Neural cell (in vitro differentiated cells): Measurements from ENCODE around the gene PLPP3. TPM values are rescaled to one million over a fixed set of nuclear protein-coding genes. Genes with fewer than 3 reads are reported as not detected.

ENCODE experiments used
- H2AFZ ChIP-seq: fragments of 200-600, 300-800 bp; sonication (generic), shearing (Covaris generic); 2 replicates; pipeline ENCODE4 v1.6.0; 2014; ENCODE audit warnings: low read depth, mild to moderate bottlenecking, antibody characterized with exemption, low read length, moderate library complexity
- H3F3A ChIP-seq: fragments of 200-600 bp; shearing (Covaris generic); 2 replicates; pipeline ENCODE4 v1.6.1; 2016; ENCODE audit warnings: mild to moderate bottlenecking, moderate library complexity, mixed read lengths, antibody characterized with exemption, low read length; ENCODE audit not compliant: insufficient read depth, poor library complexity, severe bottlenecking
- H3K27ac ChIP-seq: fragments of 200-600, 300-800 bp; sonication (generic), shearing (Covaris generic); 2 replicates; pipeline ENCODE4 v1.5.1; 2014; ENCODE audit warnings: mild to moderate bottlenecking, low read length, moderate library complexity
- H3K27me3 ChIP-seq: fragments of 300-800, 200-600 bp; sonication (generic), shearing (Covaris generic); 2 replicates; pipeline ENCODE4 v1.6.0; 2014; ENCODE audit warnings: mild to moderate bottlenecking, low read depth, low read length, moderate library complexity; ENCODE audit not compliant: insufficient read depth
- H3K36me3 ChIP-seq: fragments of 300-800, 200-600 bp; sonication (generic), shearing (Covaris generic); 2 replicates; pipeline ENCODE4 v1.5.1; 2014; ENCODE audit warnings: mild to moderate bottlenecking, antibody characterized with exemption, low read length, moderate library complexity; ENCODE audit not compliant: insufficient read depth
- H3K4me2 ChIP-seq: fragments of 300-800, 200-600 bp; sonication (generic), shearing (Covaris generic); 2 replicates; pipeline ENCODE4 v1.6.0; 2014; ENCODE audit warnings: mild to moderate bottlenecking, low read length
- H3K4me3 ChIP-seq: fragments of 300-800, 200-600 bp; sonication (generic), shearing (Covaris generic); 2 replicates; pipeline ENCODE4 v1.5.1; 2014; ENCODE audit warnings: mild to moderate bottlenecking, low read length, moderate library complexity
- H3K79me2 ChIP-seq: fragments of 200-600 bp; shearing (Covaris generic); replicated peaks from 2 replicates; pipeline ENCODE4 v1.6.0; 2014; ENCODE audit warnings: mild to moderate bottlenecking, low read length, moderate library complexity; ENCODE audit not compliant: insufficient read depth
- H3K9ac ChIP-seq: fragments of 300-800, 200-600 bp; sonication (generic), shearing (Covaris generic); 2 replicates; pipeline ENCODE4 v1.6.1; 2016; ENCODE audit warnings: mild to moderate bottlenecking, low read length, mixed read lengths
- H3K9me2 ChIP-seq: fragments of 200-600 bp; shearing (Covaris generic); 2 replicates; pipeline ENCODE4 v1.6.1; 2016; ENCODE audit warnings: mild to moderate bottlenecking, low read length, mixed read lengths; ENCODE audit not compliant: insufficient read depth
- H3K9me3 ChIP-seq: fragments of 200-600, 300-800 bp; sonication (generic), shearing (Covaris generic); 2 replicates; pipeline ENCODE4 v1.6.1; 2016; ENCODE audit warnings: mild to moderate bottlenecking, mixed run types, low read length, moderate library complexity, mixed read lengths
- H4K20me1 ChIP-seq: fragments of 200-600 bp; shearing (Covaris generic); 2 replicates; pipeline ENCODE4 v1.6.1; 2016; ENCODE audit warnings: mild to moderate bottlenecking, mixed run types; ENCODE audit not compliant: insufficient read depth
- EP300 ChIP-seq: fragments of 450-650 bp; conservative IDR thresholded peaks from 2 replicates; pipeline ENCODE4 v1.6.1; 2014; ENCODE audit warnings: antibody characterized with exemption, mild to moderate bottlenecking, moderate library complexity; ENCODE audit not compliant: poor library complexity, severe bottlenecking
- EZH2 ChIP-seq: fragments of 200-600, 300-800 bp; shearing (Covaris generic), sonication (generic); IDR thresholded peaks from 2 replicates; pipeline ENCODE4 v1.6.1; 2014; ENCODE audit warnings: antibody characterized with exemption, low read length, borderline replicate concordance, mild to moderate bottlenecking; ENCODE audit not compliant: insufficient read depth, poor library complexity, severe bottlenecking
- MXI1 ChIP-seq: fragments of 450-650 bp; conservative IDR thresholded peaks from 2 replicates; pipeline ENCODE4 v1.6.1; 2014; ENCODE audit warnings: antibody characterized with exemption, mild to moderate bottlenecking; ENCODE audit not compliant: poor library complexity, severe bottlenecking
- POLR2AphosphoS5 ChIP-seq: IDR thresholded peaks from 2 replicates; pipeline ENCODE4 v1.6.1; 2012
- RAD21 ChIP-seq: fragments of 450-650 bp; conservative IDR thresholded peaks from 2 replicates; pipeline ENCODE4 v1.6.1; 2014; ENCODE audit warnings: antibody characterized with exemption, mild to moderate bottlenecking, moderate library complexity
- REST ChIP-seq: IDR thresholded peaks from 2 replicates; pipeline ENCODE4 v1.6.1; 2012; ENCODE audit warnings: borderline replicate concordance
- SMC3 ChIP-seq: fragments of 450-650 bp; conservative IDR thresholded peaks from 2 replicates; pipeline ENCODE4 v1.6.1; 2014; ENCODE audit warnings: antibody characterized with exemption, mild to moderate bottlenecking, moderate library complexity; ENCODE audit not compliant: poor library complexity
- TAF1 ChIP-seq: IDR thresholded peaks from 2 replicates; pipeline ENCODE4 v1.6.1; 2012; ENCODE audit warnings: low read depth
- polyA plus RNA-seq: library from polyadenylated mRNA; depleted of rRNA; stranded (reverse); fragments of >200 nt; gene quantifications from 2 replicates; pipeline ENCODE4 v1.2.3, GENCODE V29; 2014
- TF ChIP-seq, protein P1 (sequence below): fragments of 450-650 bp; IDR thresholded peaks from 2 replicates; pipeline ENCODE4 v1.5.1; 2014; ENCODE audit warnings: antibody characterized with exemption, mild to moderate bottlenecking, moderate library complexity; ENCODE audit not compliant: poor library complexity, severe bottlenecking

PLPP3 gene
- polyA plus RNA-seq, 1 donor from 2014 or later = 2.1 TPM

DNA sequence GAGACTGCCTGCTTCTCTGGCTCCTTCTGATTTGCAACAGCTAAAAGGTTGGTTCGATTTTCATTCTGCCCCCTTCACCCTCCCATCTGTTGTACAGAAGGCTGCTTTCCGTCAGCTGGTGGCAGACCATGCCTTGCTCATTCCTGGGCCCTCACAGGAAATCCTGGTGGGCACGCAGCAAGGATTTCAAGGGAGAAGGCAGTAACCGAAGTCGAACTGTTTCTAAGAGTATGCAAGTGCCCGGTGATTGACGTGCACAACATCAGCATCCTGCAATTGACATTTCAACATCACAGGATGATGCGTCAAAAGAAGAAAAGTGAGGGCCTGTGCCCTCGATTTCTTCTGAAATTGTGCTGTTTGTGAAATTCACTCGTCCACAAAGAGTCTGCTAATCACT, 83.8 kb downstream of the PLPP3 start:
- Histone ChIP-seq H3K4me3 (no peak overlapping the region), H3K27ac (no peak overlapping the region), H3K9me3 (no peaks in the 10 kb centered on the region), H3K9me2 (no peaks in the 10 kb centered on the region), H4K20me1 (no peaks in the 10 kb centered on the region), H3K36me3 (no peaks in the 10 kb centered on the region), H3K9ac (no peak overlapping the region), H3K79me2 (no peaks in the 10 kb centered on the region), H2AFZ (no peak overlapping the region), H3K4me2 (no peak overlapping the region), H3K27me3 (no peaks in the 10 kb centered on the region), H3F3A (no peaks in the 10 kb centered on the region)
- TF ChIP-seq POLR2AphosphoS5 (no peak), RAD21 (no peak), TAF1 (no peak), REST (no peak), EZH2 (no peak), EP300 (no peak), SMC3 (no peak), MXI1 (no peak)
- TF ChIP-seq, protein P1, sequence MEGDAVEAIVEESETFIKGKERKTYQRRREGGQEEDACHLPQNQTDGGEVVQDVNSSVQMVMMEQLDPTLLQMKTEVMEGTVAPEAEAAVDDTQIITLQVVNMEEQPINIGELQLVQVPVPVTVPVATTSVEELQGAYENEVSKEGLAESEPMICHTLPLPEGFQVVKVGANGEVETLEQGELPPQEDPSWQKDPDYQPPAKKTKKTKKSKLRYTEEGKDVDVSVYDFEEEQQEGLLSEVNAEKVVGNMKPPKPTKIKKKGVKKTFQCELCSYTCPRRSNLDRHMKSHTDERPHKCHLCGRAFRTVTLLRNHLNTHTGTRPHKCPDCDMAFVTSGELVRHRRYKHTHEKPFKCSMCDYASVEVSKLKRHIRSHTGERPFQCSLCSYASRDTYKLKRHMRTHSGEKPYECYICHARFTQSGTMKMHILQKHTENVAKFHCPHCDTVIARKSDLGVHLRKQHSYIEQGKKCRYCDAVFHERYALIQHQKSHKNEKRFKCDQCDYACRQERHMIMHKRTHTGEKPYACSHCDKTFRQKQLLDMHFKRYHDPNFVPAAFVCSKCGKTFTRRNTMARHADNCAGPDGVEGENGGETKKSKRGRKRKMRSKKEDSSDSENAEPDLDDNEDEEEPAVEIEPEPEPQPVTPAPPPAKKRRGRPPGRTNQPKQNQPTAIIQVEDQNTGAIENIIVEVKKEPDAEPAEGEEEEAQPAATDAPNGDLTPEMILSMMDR = no peak

DNA sequence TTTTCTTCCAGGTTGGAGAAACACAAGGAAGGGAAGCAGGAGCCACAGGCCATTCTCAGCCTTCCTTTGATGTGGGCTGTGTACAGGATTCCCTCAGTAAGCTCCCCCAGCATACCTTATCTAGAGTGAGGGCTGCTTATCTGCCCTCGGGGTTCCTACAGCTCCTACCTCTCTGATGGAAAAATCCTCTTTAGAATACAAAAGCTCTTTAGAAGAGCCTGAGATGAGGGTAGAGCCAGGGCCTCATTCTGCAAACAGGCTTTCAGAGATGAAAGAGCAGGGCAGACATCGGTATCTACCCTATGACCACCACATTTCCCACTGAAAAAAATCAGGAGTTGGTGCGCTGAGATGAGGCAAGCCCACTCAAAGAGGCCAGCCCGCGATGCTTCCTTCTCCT, 85.1 kb downstream of the PLPP3 start:
- Histone ChIP-seq H3K27me3 (no peaks in the 10 kb centered on the region), H4K20me1 (no peaks in the 10 kb centered on the region), H3K9ac (no peak overlapping the region), H3K4me3 (no peak overlapping the region), H3K9me3 (no peaks in the 10 kb centered on the region), H3K9me2 (no peaks in the 10 kb centered on the region), H3F3A (no peaks in the 10 kb centered on the region), H3K4me2 (no peak overlapping the region), H3K27ac (no peak overlapping the region), H3K36me3 (no peaks in the 10 kb centered on the region), H2AFZ (no peak overlapping the region), H3K79me2 (no peaks in the 10 kb centered on the region)
- TF ChIP-seq SMC3 (no peak), EP300 (no peak), TAF1 (no peak), RAD21 (no peak), POLR2AphosphoS5 (no peak), EZH2 (no peak)

- H2AFZ ChIP-seq = no peak overlapping the region
- TF ChIP-seq REST (no peak), RAD21 (no peak), EP300 (no peak), SMC3 (no peak), MXI1 (no peak), POLR2AphosphoS5 (no peak), EZH2 (no peak), TAF1 (no peak)
- TF ChIP-seq, protein P1 = no peak
- no peak overlapping the region for H3K9ac ChIP-seq
- no peaks in the 10 kb centered on the region for H3K79me2 ChIP-seq
- no peaks in the 10 kb centered on the region for H3K9me2 ChIP-seq
- no peaks in the 10 kb centered on the region for H3K27me3 ChIP-seq
- H3K27ac ChIP-seq = no peak overlapping the region
- no peaks in the 10 kb centered on the region for H4K20me1 ChIP-seq
- H3F3A ChIP-seq = no peaks in the 10 kb centered on the region
- H3K4me2 ChIP-seq = no peak overlapping the region
- H3K9me3 ChIP-seq = no peaks in the 10 kb centered on the region
- H3K4me3 ChIP-seq = no peak overlapping the region
- H3K36me3 ChIP-seq = no peaks in the 10 kb centered on the region
Measured at GRCh38 chr1:56493826-56494225, 85.5 kb downstream of the PLPP3 start.
